GM12872 (cell line): Measurements from ENCODE around the gene PKP4.

Experiments used
- CTCF ChIP-seq: IDR thresholded peaks from 3 replicates; pipeline ENCODE4 v1.5.1; 2011; ENCODE audit warnings: low read depth, mild to moderate bottlenecking, low read length, moderate library complexity; ENCODE audit not compliant: insufficient read depth

Gene PKP4

GRCh38 chr2:158650646-158651357 lies 194.1 kb downstream of the PKP4 start:
- TF ChIP-seq CTCF, result no peak

GRCh38 chr2:158651358-158652057 lies 194.8 kb downstream of the PKP4 start:
- no peak for TF ChIP-seq CTCF

- no peak for TF ChIP-seq CTCF
Measured at GRCh38 chr2:158655628-158656027, 198.9 kb downstream of the PKP4 start.

GRCh38 chr2:158656492-158657229 lies 199.9 kb downstream of the PKP4 start:
- no peak for TF ChIP-seq CTCF

- TF ChIP-seq CTCF, result no peak
Measured at GRCh38 chr2:158658396-158658795, 201.6 kb downstream of the PKP4 start.

- TF ChIP-seq CTCF, result no peak
Measured at GRCh38 chr2:158659483-158659882, 202.7 kb downstream of the PKP4 start.

- no peak for TF ChIP-seq CTCF
Measured at GRCh38 chr2:158661231-158661630, 204.5 kb downstream of the PKP4 start.
